SJCRH30 (cell line): ENCODE measurements around the gene IKZF2. TPM values are rescaled to one million over a fixed set of nuclear protein-coding genes. Genes with fewer than 3 reads are reported as not detected.
A peak's percentile ranks its signal among the peaks of the same experiment; 100 is the strongest.

ENCODE experiments used
- DNase-seq, 2 experiments: peaks; one replicate each; pipeline ENCODE4 v3.0.0-alpha.2; 2015 to 2020
- H3K27ac ChIP-seq: fragments of 250-450 bp; sonication (Bioruptor Pico); 2 replicates; pipeline ENCODE4 v1.5.1; 2020; ENCODE audit warnings: mild to moderate bottlenecking, moderate library complexity
- H3K27me3 ChIP-seq: fragments of 250-450 bp; sonication (Bioruptor Pico); 2 replicates; pipeline ENCODE4 v1.5.1; 2020; ENCODE audit warnings: mild to moderate bottlenecking, moderate library complexity
- H3K36me3 ChIP-seq: fragments of 250-450 bp; sonication (Bioruptor Pico); 2 replicates; pipeline ENCODE4 v1.5.1; 2020; ENCODE audit warnings: mild to moderate bottlenecking, moderate library complexity
- H3K4me1 ChIP-seq: fragments of 250-450 bp; sonication (Bioruptor Pico); 2 replicates; pipeline ENCODE4 v1.5.1; 2020; ENCODE audit warnings: mild to moderate bottlenecking, moderate library complexity
- H3K4me3 ChIP-seq: fragments of 250-450 bp; sonication (Bioruptor Pico); 2 replicates; pipeline ENCODE4 v1.5.1; 2020; ENCODE audit warnings: mild to moderate bottlenecking, moderate library complexity
- H3K9me3 ChIP-seq: fragments of 250-450 bp; sonication (Bioruptor Pico); replicated peaks from 2 replicates; pipeline ENCODE4 v1.5.1; 2020; ENCODE audit warnings: mild to moderate bottlenecking, moderate library complexity
- total RNA-seq: library from RNA; depleted of rRNA; stranded (reverse); fragments of >200 nt; shearing (Covaris generic); gene quantifications from 2 replicates; pipeline ENCODE4 v1.2.3, GENCODE V29; 2014

IKZF2 gene
- total RNA-seq, 1 experiment from 2014 or later, result 2.8 TPM

DNA sequence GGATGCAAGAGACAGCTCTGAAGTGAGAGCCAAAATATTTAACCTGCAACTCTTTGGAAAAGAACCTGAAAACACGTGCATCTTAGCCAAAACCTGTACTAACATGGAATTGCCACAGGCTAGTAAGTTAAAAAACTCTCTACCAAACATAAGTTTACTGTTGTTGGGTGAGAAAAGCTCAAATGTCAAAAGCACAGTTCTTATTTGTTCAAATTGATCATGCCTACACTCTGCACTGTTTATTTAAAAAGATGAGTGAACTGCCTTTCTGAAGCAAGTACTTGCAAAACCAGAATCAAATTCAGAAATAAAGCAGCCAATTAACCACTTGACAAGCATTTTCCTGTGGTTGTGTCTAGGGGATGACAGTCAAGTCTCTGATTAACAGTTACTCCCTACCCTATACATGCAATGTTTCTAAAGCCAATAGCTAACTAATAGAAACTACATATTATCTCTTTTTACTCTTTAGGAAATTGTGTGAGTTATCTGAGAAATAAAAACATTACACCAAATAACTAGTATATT lies 5.6 kb downstream of the IKZF2 start:
- Histone ChIP-seq H3K9me3 (no peaks in the 10 kb centered on the region), H3K36me3 (no peaks in the 10 kb centered on the region), H3K4me1 (no peaks in the 10 kb centered on the region), H3K27me3 (no peaks in the 10 kb centered on the region), H3K27ac (no peak overlapping the region), H3K4me3 (no peak overlapping the region)
- DNase-seq, result no peak

DNA sequence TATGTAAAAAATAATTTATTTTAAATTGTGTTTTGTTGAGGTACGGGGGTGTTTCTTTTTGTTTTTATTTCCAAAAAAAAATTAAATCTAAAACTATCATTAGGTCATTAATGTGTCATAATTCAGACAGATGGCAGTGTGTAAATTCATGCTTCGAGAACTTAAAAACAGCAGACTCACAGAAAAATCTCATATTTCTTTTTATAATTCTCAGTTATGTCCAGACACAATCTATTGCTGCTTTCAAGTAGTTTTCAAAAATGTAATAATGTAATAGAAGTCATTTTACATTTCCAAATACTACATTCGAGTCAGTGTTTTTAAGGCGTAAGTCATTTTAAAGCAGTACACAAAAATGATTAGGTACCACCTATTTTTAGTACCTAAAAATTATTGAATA lies 14.3 kb downstream of the IKZF2 start:
- H3K27me3 ChIP-seq, result no peaks in the 10 kb centered on the region
- no peak overlapping the region for H3K27ac ChIP-seq
- no peak overlapping the region for H3K4me3 ChIP-seq
- no peaks in the 10 kb centered on the region for H3K4me1 ChIP-seq
- no peaks in the 10 kb centered on the region for H3K9me3 ChIP-seq
- H3K36me3 ChIP-seq, result no peaks in the 10 kb centered on the region
- no peak for DNase-seq

DNA sequence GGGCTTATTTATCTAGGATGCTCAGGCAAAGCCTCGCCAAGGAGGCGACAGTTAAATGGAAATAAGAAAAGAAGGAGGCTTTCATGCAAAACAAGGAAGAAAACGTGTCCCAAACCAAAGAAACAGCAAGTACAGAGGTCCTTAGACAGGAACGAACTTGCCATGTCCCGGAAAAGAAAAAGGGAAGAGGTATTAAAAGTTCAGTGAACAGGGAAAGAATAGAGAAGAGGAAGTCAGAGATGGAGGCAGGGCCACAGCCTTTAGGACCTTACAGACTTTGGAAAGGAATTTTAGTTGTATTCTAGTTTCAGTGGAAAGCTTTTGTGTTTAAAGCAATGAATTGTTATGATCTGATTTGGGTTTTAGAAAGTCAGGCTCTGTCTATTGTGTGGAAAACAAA lies 22.1 kb downstream of the IKZF2 start:
- Histone ChIP-seq H3K4me1 (no peaks in the 10 kb centered on the region), H3K27me3 (no peaks in the 10 kb centered on the region), H3K4me3 (no peak overlapping the region), H3K9me3 (no peaks in the 10 kb centered on the region), H3K36me3 (no peaks in the 10 kb centered on the region), H3K27ac (no peak overlapping the region)
- no peak for DNase-seq

DNA sequence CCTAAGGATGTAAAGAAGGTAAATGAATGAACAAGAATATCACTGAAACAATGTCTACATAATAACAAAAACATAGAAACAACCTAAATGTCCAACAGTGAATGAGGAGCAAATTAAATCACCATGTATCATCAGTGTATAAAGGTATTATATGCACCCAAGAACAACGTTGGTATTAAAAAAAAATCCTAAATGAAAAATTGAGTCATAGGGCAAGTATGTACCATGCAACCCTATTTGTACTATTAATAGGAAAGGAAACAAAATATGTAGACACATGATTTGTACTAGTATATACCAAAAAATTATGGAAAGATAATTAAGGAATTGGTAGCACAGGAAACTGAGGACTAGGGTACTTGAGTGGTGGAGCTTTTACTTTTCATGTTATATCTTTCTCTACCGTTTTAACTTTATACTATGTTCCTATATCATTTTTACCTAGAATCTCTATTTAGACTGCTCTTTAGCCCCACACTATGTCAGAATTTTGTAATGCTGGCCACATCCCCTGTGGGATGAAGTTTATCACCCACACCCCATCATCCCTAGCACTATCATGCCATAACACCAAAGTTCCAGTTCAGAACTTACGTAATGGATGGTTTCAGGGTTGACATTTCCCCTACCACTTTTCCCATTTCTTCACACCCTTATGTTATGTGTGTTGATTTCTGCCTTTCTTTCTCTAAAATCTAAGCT lies 25.6 kb downstream of the IKZF2 start:
- Histone ChIP-seq H3K36me3 (no peaks in the 10 kb centered on the region), H3K4me1 (no peaks in the 10 kb centered on the region), H3K9me3 (no peaks in the 10 kb centered on the region), H3K27ac (no peak overlapping the region), H3K27me3 (no peaks in the 10 kb centered on the region), H3K4me3 (no peak overlapping the region)
- DNase-seq, result no peak

DNA sequence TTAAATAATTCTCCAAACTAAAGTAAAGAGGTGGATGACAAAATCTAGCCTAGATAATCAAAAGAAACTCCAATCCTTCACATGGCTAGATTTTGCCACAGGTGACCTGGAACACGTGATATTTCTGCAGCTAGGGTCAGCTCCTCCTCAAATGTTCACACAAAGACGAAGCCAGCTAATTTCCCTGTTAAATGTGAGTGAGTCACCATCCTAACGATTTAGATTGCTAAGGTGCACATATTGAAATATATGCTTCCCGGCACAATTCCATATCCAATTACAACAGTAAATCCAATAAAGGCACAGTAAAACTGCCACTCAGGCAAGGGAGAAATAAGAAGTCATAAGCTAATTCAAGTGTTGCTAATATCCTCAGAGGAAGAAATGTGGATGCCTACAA lies 28.7 kb downstream of the IKZF2 start:
- H3K9me3 ChIP-seq, result no peaks in the 10 kb centered on the region
- H3K27ac ChIP-seq, result no peak overlapping the region
- DNase-seq, result no peak
- H3K36me3 ChIP-seq, result no peaks in the 10 kb centered on the region
- H3K4me3 ChIP-seq, result no peak overlapping the region
- no peaks in the 10 kb centered on the region for H3K27me3 ChIP-seq
- H3K4me1 ChIP-seq, result no peaks in the 10 kb centered on the region

DNA sequence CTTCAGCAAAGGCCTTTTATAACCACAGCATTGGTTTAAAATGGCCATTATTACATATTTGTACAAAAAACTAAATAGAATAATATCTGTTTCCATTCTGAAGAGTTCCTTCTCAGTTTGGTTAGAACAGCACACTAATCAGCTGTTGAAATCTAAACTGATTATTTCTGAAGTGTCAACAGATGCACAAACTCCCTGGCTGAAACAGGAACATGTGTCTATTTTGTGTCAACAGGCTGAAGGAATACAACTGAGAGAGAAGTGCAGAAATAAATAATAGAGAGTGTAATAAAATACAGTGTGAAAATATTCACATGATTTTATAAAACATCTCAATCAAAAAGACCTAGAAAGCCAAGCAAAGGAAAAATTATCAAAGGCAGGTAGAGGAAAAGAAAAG lies 29.7 kb downstream of the IKZF2 start:
- Histone ChIP-seq H3K27ac (no peak overlapping the region), H3K9me3 (no peaks in the 10 kb centered on the region), H3K36me3 (no peaks in the 10 kb centered on the region), H3K4me3 (no peak overlapping the region), H3K27me3 (no peaks in the 10 kb centered on the region), H3K4me1 (no peaks in the 10 kb centered on the region)
- no peak for DNase-seq

DNA sequence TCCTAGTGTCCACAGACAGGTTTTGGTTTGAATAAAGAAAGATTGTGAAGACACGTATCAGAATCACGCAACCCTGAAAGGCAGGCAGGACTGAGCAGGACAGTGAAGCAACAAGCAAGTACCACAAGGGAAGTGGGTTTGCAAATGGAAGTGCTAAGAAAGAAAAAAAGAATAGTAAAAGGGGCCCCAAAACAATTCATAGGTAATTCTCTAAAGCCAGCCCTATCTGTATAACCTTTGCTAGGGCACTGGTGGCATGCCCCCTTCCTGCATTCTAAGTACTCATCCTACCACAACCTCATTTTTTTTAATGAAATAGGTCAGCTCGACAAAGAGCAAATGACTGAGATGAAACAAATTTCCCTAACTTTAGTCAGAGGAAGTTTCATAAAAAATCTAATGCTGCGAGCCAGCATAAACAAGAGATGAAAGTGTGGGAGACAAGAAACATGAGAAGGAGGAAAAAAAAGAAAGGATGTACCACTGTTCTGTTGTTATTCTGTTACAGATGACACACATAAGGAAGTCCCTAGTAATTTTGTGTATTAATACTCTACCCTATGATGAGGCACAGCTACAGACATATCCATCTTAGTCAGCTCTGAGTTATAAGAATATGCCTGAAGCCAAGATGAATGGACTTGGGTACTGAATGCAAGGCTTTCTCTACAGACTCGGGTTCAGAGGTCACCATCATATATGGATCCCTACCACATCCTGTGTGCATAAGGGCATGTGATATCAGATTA lies 32.2 kb downstream of the IKZF2 start:
- Histone ChIP-seq H3K27me3 (no peaks in the 10 kb centered on the region), H3K4me3 (no peak overlapping the region), H3K27ac (no peak overlapping the region), H3K36me3 (no peaks in the 10 kb centered on the region), H3K4me1 (no peaks in the 10 kb centered on the region), H3K9me3 (no peaks in the 10 kb centered on the region)
- DNase-seq, result no peak

DNA sequence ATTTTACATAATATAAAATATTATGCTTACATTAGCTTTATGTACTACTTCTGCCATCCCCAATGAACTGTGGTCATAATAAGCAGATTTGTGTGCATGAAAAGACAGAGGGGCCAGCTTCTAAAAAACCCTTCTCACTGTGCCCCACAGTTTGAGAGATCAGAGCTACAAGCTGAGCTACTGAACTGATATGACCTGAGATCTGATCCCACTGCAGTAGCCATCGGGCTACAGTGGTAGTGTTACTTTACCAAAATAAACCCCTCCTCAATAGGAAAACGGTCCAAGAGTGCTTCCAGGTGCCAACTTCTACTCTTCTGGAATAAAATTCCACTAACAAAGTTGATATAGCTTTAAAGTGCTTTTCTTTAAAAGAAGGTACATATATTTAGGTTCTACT lies 43.1 kb downstream of the IKZF2 start:
- no peaks in the 10 kb centered on the region for H3K9me3 ChIP-seq
- no peaks in the 10 kb centered on the region for H3K36me3 ChIP-seq
- H3K4me3 ChIP-seq, result no peak overlapping the region
- no peak for DNase-seq
- no peaks in the 10 kb centered on the region for H3K27me3 ChIP-seq
- H3K4me1 ChIP-seq, result no peaks in the 10 kb centered on the region
- no peak overlapping the region for H3K27ac ChIP-seq

DNA sequence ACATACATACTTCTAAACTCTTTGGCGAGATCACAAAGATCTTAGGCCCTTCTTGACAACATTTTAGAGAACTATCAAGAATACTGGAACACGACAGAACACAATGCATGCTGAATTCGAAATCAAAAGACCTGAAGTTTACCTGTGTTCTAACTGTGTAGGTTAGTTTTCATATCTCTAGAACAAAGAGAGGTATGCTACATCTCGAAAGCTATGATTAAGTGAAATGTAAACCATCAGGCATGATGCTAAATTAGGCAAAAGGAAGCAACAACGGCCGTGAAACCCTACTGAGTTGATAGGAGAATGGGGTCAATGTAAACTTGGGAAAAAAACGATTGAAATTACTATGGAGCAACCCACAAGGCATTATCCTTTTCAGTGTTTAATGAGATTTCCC lies 43.7 kb downstream of the IKZF2 start:
- Histone ChIP-seq H3K27ac (no peak overlapping the region), H3K36me3 (no peaks in the 10 kb centered on the region), H3K4me3 (no peak overlapping the region), H3K27me3 (no peaks in the 10 kb centered on the region), H3K4me1 (no peaks in the 10 kb centered on the region), H3K9me3 (no peaks in the 10 kb centered on the region)
- DNase-seq, result no peak

DNA sequence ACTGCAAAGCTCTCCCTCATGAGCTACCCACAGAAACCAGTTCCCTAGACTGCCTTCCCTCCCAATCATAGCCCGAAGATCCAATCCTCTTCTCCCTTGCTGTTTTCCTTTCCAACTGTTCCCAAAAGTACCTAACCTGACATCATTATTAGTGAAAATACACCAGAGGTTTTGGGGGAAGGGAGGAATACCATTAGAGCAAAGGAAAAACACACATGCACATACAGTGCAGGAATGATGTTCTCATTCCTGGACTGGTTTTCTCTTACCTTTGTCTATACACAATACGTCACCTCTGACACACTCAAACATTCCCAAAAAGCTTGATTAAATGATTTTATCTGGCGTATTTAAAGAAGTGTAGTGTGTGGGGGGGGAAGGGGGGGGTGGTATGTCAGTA lies 46.2 kb downstream of the IKZF2 start:
- DNase-seq, result no peak
- no peaks in the 10 kb centered on the region for H3K27me3 ChIP-seq
- no peaks in the 10 kb centered on the region for H3K36me3 ChIP-seq
- H3K4me3 ChIP-seq, result no peak overlapping the region
- H3K4me1 ChIP-seq, result no peaks in the 10 kb centered on the region
- H3K9me3 ChIP-seq, result no peaks in the 10 kb centered on the region
- H3K27ac ChIP-seq, result no peak overlapping the region

DNA sequence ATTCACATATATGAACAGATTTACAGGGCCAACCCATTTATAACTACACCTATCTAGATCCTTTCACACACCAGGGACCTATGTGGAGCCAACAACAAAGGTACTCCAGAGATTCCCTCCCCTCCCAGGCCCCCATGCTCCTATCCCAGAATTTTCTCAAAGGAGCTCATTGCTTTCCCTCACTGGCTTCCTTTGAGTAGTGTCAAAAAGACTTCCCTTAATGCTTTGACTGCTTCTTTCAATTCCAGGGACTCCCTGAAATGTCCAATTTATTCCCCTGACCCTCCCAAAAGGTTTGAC lies 46.6 kb downstream of the IKZF2 start:
- H3K27ac ChIP-seq, result no peak overlapping the region
- DNase-seq, result no peak
- H3K4me3 ChIP-seq, result no peak overlapping the region
- H3K27me3 ChIP-seq, result no peaks in the 10 kb centered on the region
- no peaks in the 10 kb centered on the region for H3K4me1 ChIP-seq
- H3K9me3 ChIP-seq, result no peaks in the 10 kb centered on the region
- H3K36me3 ChIP-seq, result no peaks in the 10 kb centered on the region

DNA sequence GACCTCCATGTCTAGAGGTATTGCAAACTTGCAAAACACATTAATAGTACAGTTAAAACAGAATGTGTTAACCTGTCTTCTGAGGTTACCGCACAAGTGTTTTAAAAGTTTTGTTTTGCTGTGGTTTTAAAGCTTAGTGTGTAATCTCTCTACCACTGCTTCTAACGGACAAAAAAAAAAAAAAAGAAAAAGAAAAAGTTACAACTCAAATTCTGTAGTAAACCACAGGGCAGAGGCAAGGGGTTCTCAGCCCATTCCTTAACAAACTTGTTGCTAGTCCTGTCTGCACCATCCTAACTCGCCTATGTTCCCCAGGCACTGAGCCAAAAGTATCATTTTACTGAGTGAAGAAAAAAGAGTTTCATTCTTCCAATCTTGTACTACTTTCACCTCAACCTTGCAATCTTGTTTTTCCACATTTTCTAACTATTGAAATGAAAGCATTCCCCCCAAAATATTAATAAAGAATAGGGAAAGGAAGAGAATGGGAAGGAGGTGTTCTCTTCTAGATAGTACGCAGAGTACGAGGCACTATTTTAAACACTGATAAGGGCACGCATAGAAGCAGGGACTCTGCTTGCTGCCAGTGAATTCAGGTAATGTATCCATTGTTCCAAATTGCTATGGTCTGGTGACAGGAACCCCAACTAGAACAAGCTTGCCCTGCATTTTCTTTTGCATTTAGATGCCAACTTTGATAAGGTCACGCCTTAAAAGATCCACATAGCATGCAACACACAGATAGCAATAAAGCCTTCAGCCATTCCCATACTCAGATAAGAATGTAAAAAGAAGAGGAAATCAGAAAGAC lies 47.1 kb downstream of the IKZF2 start:
- Histone ChIP-seq H3K27ac (no peak overlapping the region), H3K36me3 (no peaks in the 10 kb centered on the region), H3K9me3 (no peaks in the 10 kb centered on the region), H3K4me3 (no peak overlapping the region), H3K4me1 (no peaks in the 10 kb centered on the region), H3K27me3 (no peaks in the 10 kb centered on the region)
- peak in 1 of 2 experiments; percentile 36 for DNase-seq

DNA sequence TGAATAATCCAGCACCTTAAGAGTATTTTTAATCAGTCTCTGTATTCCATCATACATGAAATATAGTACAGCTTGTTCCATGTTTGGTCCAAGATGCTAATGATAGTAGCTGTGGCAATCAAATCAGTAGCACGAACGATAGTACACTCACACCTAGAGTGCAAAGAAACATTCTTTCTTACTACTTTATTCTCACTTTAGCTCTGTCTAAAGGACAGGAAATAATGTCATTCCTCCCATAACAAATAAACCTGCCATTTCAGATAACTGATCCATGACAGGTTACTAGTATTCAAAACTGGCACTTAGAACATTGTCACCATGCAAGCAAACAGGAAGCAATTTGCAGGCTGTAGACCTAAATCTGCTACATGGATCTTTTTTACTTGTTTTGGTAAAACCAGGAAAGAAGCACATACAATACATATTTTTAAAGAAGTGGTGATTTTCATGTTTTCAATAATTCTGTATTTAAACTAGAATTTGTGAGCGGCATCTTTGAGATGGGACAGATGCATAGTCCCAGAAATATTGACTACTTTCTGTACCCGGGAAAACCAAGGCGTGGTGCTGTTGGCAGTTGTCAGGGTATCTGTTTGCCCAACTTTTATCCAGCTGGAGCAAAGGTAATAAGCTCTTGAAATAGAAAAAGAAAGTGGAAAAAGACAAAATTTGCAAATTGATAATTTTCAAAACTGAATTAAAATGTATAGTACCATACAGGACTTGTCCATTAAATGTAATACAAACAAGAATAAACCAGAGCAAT lies 49.5 kb downstream of the IKZF2 start:
- H3K27me3 ChIP-seq, result no peaks in the 10 kb centered on the region

DNA sequence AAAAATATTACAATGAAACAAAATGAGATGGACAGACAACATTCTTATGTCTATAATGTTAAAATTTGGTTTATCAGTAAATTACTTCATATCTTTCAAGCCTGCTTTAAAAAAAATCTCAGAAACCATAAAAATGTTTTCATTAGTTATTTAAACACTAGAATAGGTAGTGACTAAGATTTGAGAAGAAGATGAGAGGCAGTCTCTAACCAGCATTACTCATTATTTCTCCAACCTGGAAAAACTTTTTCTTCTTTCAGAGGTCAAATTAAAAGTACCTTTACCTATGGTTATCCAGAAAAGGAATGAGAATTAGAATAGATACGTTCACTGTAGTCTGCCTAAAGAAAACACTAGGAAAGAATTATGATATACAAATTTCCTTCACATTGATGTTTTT lies 50.3 kb downstream of the IKZF2 start:
- H3K9me3 ChIP-seq, result no peaks in the 10 kb centered on the region
- H3K4me3 ChIP-seq, result no peak overlapping the region
- no peak for DNase-seq
- H3K36me3 ChIP-seq, result no peaks in the 10 kb centered on the region
- H3K27me3 ChIP-seq, result no peaks in the 10 kb centered on the region
- H3K4me1 ChIP-seq, result no peaks in the 10 kb centered on the region
- no peak overlapping the region for H3K27ac ChIP-seq

More for the DNA sequence above, 49.5 kb downstream of the IKZF2 start:
- Histone ChIP-seq H3K4me1 (no peaks in the 10 kb centered on the region), H3K9me3 (no peaks in the 10 kb centered on the region), H3K36me3 (no peaks in the 10 kb centered on the region), H3K4me3 (no peak overlapping the region), H3K27ac (no peak overlapping the region)
- no peak for DNase-seq

DNA sequence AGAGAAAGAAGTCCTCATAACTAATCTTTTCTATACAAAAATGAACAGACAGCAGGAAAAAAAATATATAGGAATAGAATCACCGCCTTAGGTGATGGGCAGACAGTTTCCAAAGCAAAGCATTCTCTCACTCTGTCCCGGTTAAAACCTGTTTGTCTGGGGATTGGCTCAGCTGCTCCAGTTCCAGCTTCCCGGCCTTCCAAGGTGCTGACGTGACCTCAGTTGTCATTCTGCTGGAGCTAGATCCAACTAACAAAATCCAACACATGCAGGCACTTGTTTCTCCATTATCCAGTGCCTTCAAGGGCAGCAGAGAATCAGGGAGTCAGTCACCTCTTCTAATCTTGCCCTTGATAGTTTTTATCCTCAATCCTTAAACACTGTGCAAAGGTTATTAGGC lies 52.8 kb downstream of the IKZF2 start:
- Histone ChIP-seq H3K27me3 (no peaks in the 10 kb centered on the region), H3K4me1 (no peaks in the 10 kb centered on the region), H3K36me3 (no peaks in the 10 kb centered on the region), H3K4me3 (no peak overlapping the region), H3K27ac (no peak overlapping the region), H3K9me3 (no peaks in the 10 kb centered on the region)
- no peak for DNase-seq
